ENCODE data around the gene TMEM9. TPM values are rescaled to one million over a fixed set of nuclear protein-coding genes. Genes with fewer than 3 reads are reported as not detected.

TMEM9 gene
- total and polyA plus RNA-seq, 10 of the 15 experiments (the other 5 are each of a cell fraction or from before 2014, with no cell fraction given), result 7.2 to 46.1 (median 17.3) TPM

GRCh38 chr1:201169971-201170532 is 15.8 kb upstream of the TMEM9 start:
- Histone ChIP-seq H2AFZ (ENCODE audit: control insufficient read depth, low read depth, low read length) (no peak overlapping the region; the same call in 1 of the 2 replicates), H3K79me2 (ENCODE audit: control insufficient read depth, insufficient read depth, low read length) (no peaks in the 10 kb centered on the region), H3K27ac (ENCODE audit: control insufficient read depth, insufficient read depth) (no peak overlapping the region), H4K20me1 (ENCODE audit: control insufficient read depth, insufficient read depth) (no peaks in the 10 kb centered on the region), H3K9me3 (replicated peaks; ENCODE audit: control insufficient read depth, insufficient read depth, low read length) (no peaks in the 10 kb centered on the region), H3K27me3 (replicated peaks in 1 of 2; ENCODE audit: control insufficient read depth in 2 of 2, insufficient read depth in 2 of 2, low read length in 1 of 2) (no peaks in the 10 kb centered on the region; a peak in 1 of 4 replicates), H3K9ac (ENCODE audit: control insufficient read depth, insufficient read depth, low read length) (no peak overlapping the region), H3K36me3 (ENCODE audit: control insufficient read depth in 2 of 2, insufficient read depth in 2 of 2, low read length in 1 of 2) (no peaks in the 10 kb centered on the region), H3K4me1 (ENCODE audit: control insufficient read depth, insufficient read depth, low read length) (peaks cover 7% of the 10 kb centered on the region), H3K4me2 (ENCODE audit: control insufficient read depth, insufficient read depth) (no peak overlapping the region), H3K4me3 (no peak overlapping the region)
- WGBS (ENCODE audit: insufficient coverage, insufficient replicate concordance, low lambda C conversion rate, missing lambda C conversion rate), result 50% methylated on average over 2 of the region's 2 CpGs
- BruUV-seq (replicated peaks), result no TSS peak
- ChIA-PET POLR2A (interaction anchor here (1.1 kb wide), 1 partner anchor 15 kb away, joined by 3 read pairs; the partner anchor contains the start of gene TMEM9), SMC1A (ENCODE audit: uncharacterized antibody, unreplicated experiment) (interaction anchor here (0.7 to 1.5 kb wide), 3 partner anchors 11 to 199 kb away, joined by 3 read pairs; no protein-coding TSS in a partner anchor), RAD21 (ENCODE audit: unreplicated experiment) (no interaction called here), CTCF (interaction anchor here (1.1 to 1.6 kb wide), 4 partner anchors 11 to 199 kb away, joined by 3 to 10 read pairs (median 6); partner anchors contain the start of gene TMEM9)
- ATAC-seq (no peak), FAIRE-seq (no peak), DNase-seq (ENCODE audit: low read depth, low spot score) (no peak)
- TF ChIP-seq FOS (IDR thresholded peaks at IDR 0.05; ENCODE audit: borderline replicate concordance, extremely low read depth, insufficient read length) (no peak), HSF1 (IDR thresholded peaks at IDR 0.05; ENCODE audit: low read depth, low read length) (no peak)
- intact Hi-C loops (cut with micrococcal nuclease; ENCODE audit: unreplicated experiment), result loop anchor here (1.0 kb wide), 1 partner anchor 16 kb away; the partner anchor contains the start of gene TMEM9
- in situ Hi-C loops (cut with MboI), result no loop called here

- ChIA-PET SMC1A (ENCODE audit: uncharacterized antibody, unreplicated experiment) (interaction anchor here (0.6 to 1.5 kb wide), 5 partner anchors 15 to 334 kb away, joined by 3 to 4 read pairs (median 3); partner anchors contain the start of gene TMEM9), CTCF (interaction anchor here (0.6 to 1.6 kb wide), 5 partner anchors 10 to 198 kb away, joined by 3 to 10 read pairs (median 5); partner anchors contain the start of gene TMEM9), POLR2A (interaction anchor here (1.1 kb wide), 1 partner anchor 15 kb away, joined by 3 read pairs; the partner anchor contains the start of gene TMEM9), RAD21 (ENCODE audit: unreplicated experiment) (interaction anchor here (1.1 kb wide), 1 partner anchor 15 kb away, joined by 4 read pairs; the partner anchor contains the start of gene TMEM9)
- BruUV-seq (replicated peaks), result no TSS peak
- H3K4me1 ChIP-seq (ENCODE audit: control insufficient read depth, insufficient read depth, low read length), result peaks cover 7% of the 10 kb centered on the region
- H3K4me3 ChIP-seq, result no peak overlapping the region
- no peaks in the 10 kb centered on the region for H4K20me1 ChIP-seq (ENCODE audit: control insufficient read depth, insufficient read depth)
- no peaks in the 10 kb centered on the region for H3K9me3 ChIP-seq (replicated peaks; ENCODE audit: control insufficient read depth, insufficient read depth, low read length)
- ATAC-seq (no peak), FAIRE-seq (no peak), DNase-seq (ENCODE audit: low read depth, low spot score) (no peak)
- intact Hi-C loops (cut with micrococcal nuclease; ENCODE audit: unreplicated experiment), result no loop called here
- H2AFZ ChIP-seq (ENCODE audit: control insufficient read depth, low read depth, low read length), result no peak overlapping the region
- no peak overlapping the region for H3K9ac ChIP-seq (ENCODE audit: control insufficient read depth, insufficient read depth, low read length)
- no peak overlapping the region for H3K27ac ChIP-seq (ENCODE audit: control insufficient read depth, insufficient read depth)
- no peaks in the 10 kb centered on the region; a peak in 2 of 4 replicates for H3K27me3 ChIP-seq (replicated peaks in 1 of 2; ENCODE audit: control insufficient read depth in 2 of 2, insufficient read depth in 2 of 2, low read length in 1 of 2)
- H3K4me2 ChIP-seq (ENCODE audit: control insufficient read depth, insufficient read depth), result no peak overlapping the region
- 59% methylated on average over 3 of the region's 3 CpGs for WGBS (ENCODE audit: insufficient coverage, insufficient replicate concordance, low lambda C conversion rate, missing lambda C conversion rate)
- H3K36me3 ChIP-seq (ENCODE audit: control insufficient read depth in 2 of 2, insufficient read depth in 2 of 2, low read length in 1 of 2), result no peaks in the 10 kb centered on the region
- in situ Hi-C loops (cut with MboI), result no loop called here
- H3K79me2 ChIP-seq (ENCODE audit: control insufficient read depth, insufficient read depth, low read length), result no peaks in the 10 kb centered on the region
- TF ChIP-seq MXI1 (IDR thresholded peaks at IDR 0.05; ENCODE audit: low read depth, low read length), result no peak
- TF ChIP-seq RELA (IDR thresholded peaks at IDR 0.05; ENCODE audit: borderline replicate concordance, partially characterized antibody), result no peak
- no peak for TF ChIP-seq POU2F2 (IDR thresholded peaks at IDR 0.05; ENCODE audit: borderline replicate concordance, low read depth, low read length)
- TF ChIP-seq ZZZ3 (IDR thresholded peaks at IDR 0.05; ENCODE audit: control insufficient read depth, insufficient read length, low read depth), result no peak
- no peak for TF ChIP-seq CEBPZ (IDR thresholded peaks at IDR 0.05; ENCODE audit: low read depth, low read length)
- no peak for TF ChIP-seq MTA3 (IDR thresholded peaks at IDR 0.05; ENCODE audit: borderline replicate concordance, low read length)
- TF ChIP-seq ZBED1 (IDR thresholded peaks at IDR 0.05; ENCODE audit: borderline replicate concordance), result no peak
- TF ChIP-seq CREB1 (IDR thresholded peaks at IDR 0.05; ENCODE audit: low read depth), result no peak
- TF ChIP-seq CHD1 (IDR thresholded peaks at IDR 0.05; ENCODE audit: low read depth, low read length), result no peak
- TF ChIP-seq BACH1 (IDR thresholded peaks at IDR 0.05; ENCODE audit: borderline replicate concordance), result no peak
These were observed 14.9 kb upstream of the TMEM9 start for GRCh38 chr1:201169203-201169602.

All from GM12878 (cell line).